Choroid plexus epithelial cell (primary cell): Measurements from ENCODE around the gene NEU4.
"Not testable (repeated sequence)": the region's sequence is repeated elsewhere in the genome, so short reads cannot be mapped to it uniquely, and the experiment has no call there.

Experiments
- DNase-seq: peaks from one replicate; pipeline ENCODE4 v3.0.0-alpha.2; 2010; ENCODE audit warnings: low read depth
- H3K4me3 ChIP-seq: 2 replicates; pipeline ENCODE4 v1.5.1; 2011; ENCODE audit warnings: low read depth, mild to moderate bottlenecking, control low read depth, low read length, moderate library complexity
- CTCF ChIP-seq: conservative IDR thresholded peaks from 2 replicates; pipeline ENCODE4 v1.5.1; 2011; ENCODE audit warnings: low read depth, mild to moderate bottlenecking, control low read depth, inconsistent platforms, low read length, moderate library complexity

NEU4 gene

GRCh38 chr2:241833101-241833663 is 24.2 kb downstream of the NEU4 start:
- no peak for TF ChIP-seq CTCF
- DNase-seq, result peak; percentile 58
- H3K4me3 ChIP-seq, result no peak overlapping the region

- DNase-seq, result not testable (repeated sequence)
These were observed 24.9 kb downstream of the NEU4 start for GRCh38 chr2:241833756-241834526.

GRCh38 chr2:241834527-241835210 is 25.7 kb downstream of the NEU4 start:
- no peak overlapping the region for H3K4me3 ChIP-seq
- TF ChIP-seq CTCF, result no peak
- DNase-seq, result no peak

More at GRCh38 chr2:241833756-241834526, 24.9 kb downstream of the NEU4 start:
- H3K4me3 ChIP-seq, result not testable (repeated sequence)

GRCh38 chr2:241835611-241836010 is 26.6 kb downstream of the NEU4 start:
- no peak for DNase-seq
- no peak overlapping the region for H3K4me3 ChIP-seq
- no peak for TF ChIP-seq CTCF

- no peak for TF ChIP-seq CTCF
- no peak overlapping the region for H3K4me3 ChIP-seq
- DNase-seq, result peak; percentile 23
These were observed 27.3 kb downstream of the NEU4 start for GRCh38 chr2:241836292-241836691.

- DNase-seq, result no peak
- H3K4me3 ChIP-seq, result no peak overlapping the region
- no peak for TF ChIP-seq CTCF
These were observed 28.4 kb downstream of the NEU4 start for GRCh38 chr2:241837197-241837965.
